Aorta (tissue), 5 donors: ENCODE data around the gene ACSL3. TPM values are rescaled to one million over a fixed set of nuclear protein-coding genes. Genes with fewer than 3 reads are reported as not detected.
"Not testable (repeated sequence)": the region's sequence is repeated elsewhere in the genome, so short reads cannot be mapped to it uniquely, and the experiment has no call there.

Source experiments
- ATAC-seq: fragments of 200-7000 bp; cut with Tn5 transposase; one replicate; pipeline ENCODE4 v1.9.1; 2022; ENCODE audit warnings: moderate library complexity; ENCODE audit not compliant: low FRiP score
- DNase-seq, 2 donors: peaks; one replicate each; pipeline ENCODE4 v3.0.0-alpha.2; 2020
- H3K27ac ChIP-seq, 2 donors: one replicate each; pipeline ENCODE4 v1.5.1; 2013; ENCODE audit warnings: low read length in 2 of 2, mild to moderate bottlenecking in 2 of 2, moderate library complexity in 2 of 2, control low read depth in 1 of 2, inconsistent platforms in 1 of 2, low read depth in 1 of 2
- H3K27me3 ChIP-seq, 2 donors: one replicate each; pipeline ENCODE4 v1.6.1; 2013; ENCODE audit warnings: control low read depth in 1 of 2, low read length in 1 of 2, mild to moderate bottlenecking in 1 of 2, moderate library complexity in 1 of 2; ENCODE audit not compliant: insufficient read depth in 2 of 2, control insufficient read depth in 1 of 2
- H3K36me3 ChIP-seq, 2 donors: one replicate each; pipeline ENCODE4 v1.6.1; 2013; ENCODE audit warnings: control low read depth in 1 of 2, low read length in 1 of 2, mild to moderate bottlenecking in 1 of 2; ENCODE audit not compliant: insufficient read depth in 2 of 2, control insufficient read depth in 1 of 2
- H3K4me1 ChIP-seq, 2 donors: one replicate each; pipeline ENCODE4 v1.6.1; 2013; ENCODE audit warnings: low read length in 2 of 2, control low read depth in 1 of 2, mild to moderate bottlenecking in 1 of 2, moderate library complexity in 1 of 2; ENCODE audit not compliant: insufficient read depth in 2 of 2, control insufficient read depth in 1 of 2
- H3K4me3 ChIP-seq, 2 donors: one replicate each; pipeline ENCODE4 v1.5.1; 2013; ENCODE audit warnings: low read length in 2 of 2, control low read depth in 1 of 2, mild to moderate bottlenecking in 1 of 2
- H3K9me3 ChIP-seq: one replicate; pipeline ENCODE4 v1.6.1; 2013; ENCODE audit warnings: mild to moderate bottlenecking, low read length; ENCODE audit not compliant: control insufficient read depth
- WGBS, 2 donors: extraction: QIAGEN DNeasy Blood & Tissue Kit; methylation state at CpG; one replicate each; pipeline ENCODE4 v1.1.7; 2013; 5-methylcytosine and 5-hydroxymethylcytosine counted together
- intact Hi-C, 2 donors: fragments of 100-400 bp; cut with DNase I; formaldehyde crosslinking; loops; one replicate each; pipeline versions ENCODE4 v1.14.2 to v1.15.0; 2022
- polyA plus RNA-seq, 2 donors: library from polyadenylated mRNA; stranded (reverse); fragments of 200-250 nt; gene quantifications; one replicate each; pipeline ENCODE4 v1.2.3, GENCODE V29; 2013
- total RNA-seq, 2 donors: library from RNA; stranded (reverse); fragmentation: NEBNext Ultra II Directional; extraction: Animal tissue kit (Norgen Biotek cat#: 25700); gene quantifications; one replicate each; pipeline ENCODE4 v1.2.1, GENCODE V29; 2021
- donor health status: healthy with polysubstance abuse.
- donor health status: Bipolar disorder and iron deficiency.
- donor health status: DM: no; HTN: no; CAD: no.
- donor health status: DM: no; HTN: no; CAD: no.
- donor health status: DM: yes; HTN: yes; CAD: no.

ACSL3 gene
- total and polyA plus RNA-seq, 4 donors = 14.0 to 69.0 (median 52.9) TPM

GRCh38 chr2:222862106-222862908 is 1.5 kb downstream of the ACSL3 start:
- intact Hi-C loops = loop anchor here in 1 of 2 donors (5.0 kb wide), 2 partner anchors 40 to 155 kb away; no protein-coding TSS in a partner anchor
- no peaks in the 10 kb centered on the region for H3K9me3 ChIP-seq
- ATAC-seq = peak; percentile 55
- no peaks in the 10 kb centered on the region for H3K27me3 ChIP-seq
- no peaks in the 10 kb centered on the region for H3K36me3 ChIP-seq
- DNase-seq = no peak
- 4% methylated on average over 7 of the region's 7 CpGs for WGBS, 2 donors
- no peak overlapping the region for H3K27ac ChIP-seq
- H3K4me3 ChIP-seq = peak overlapping the region; percentile 68 to 93
- H3K4me1 ChIP-seq = peaks cover 7 to 9% of the 10 kb centered on the region in 2 donors

- Histone ChIP-seq H3K27ac (no peak overlapping the region), H3K9me3 (no peaks in the 10 kb centered on the region), H3K36me3 (no peaks in the 10 kb centered on the region), H3K27me3 (no peaks in the 10 kb centered on the region), H3K4me1 (peaks cover 7 to 9% of the 10 kb centered on the region in 2 donors), H3K4me3 (peak overlapping the region in 1 of 2 donors; percentile 93)
- no peak for ATAC-seq
- intact Hi-C loops = loop anchor here in 1 of 2 donors (5.0 kb wide), 2 partner anchors 39 to 156 kb away; no protein-coding TSS in a partner anchor
- DNase-seq = no peak
- WGBS, 2 donors = 20 to 24% methylated on average over 6 of the region's 6 CpGs
Observed at GRCh38 chr2:222862909-222863544, 2.2 kb downstream of the ACSL3 start.

- no peak for ATAC-seq
- Histone ChIP-seq H3K9me3 (no peaks in the 10 kb centered on the region), H3K36me3 (no peaks in the 10 kb centered on the region), H3K4me3 (no peak overlapping the region), H3K27ac (no peak overlapping the region), H3K27me3 (no peaks in the 10 kb centered on the region), H3K4me1 (peaks cover 9 to 10% of the 10 kb centered on the region in 2 donors)
- intact Hi-C loops = loop anchor here in 1 of 2 donors (5.0 kb wide), 2 partner anchors 38 to 157 kb away; no protein-coding TSS in a partner anchor
- WGBS, 2 donors = 75 to 82% methylated on average over 3 of the region's 3 CpGs
- DNase-seq = no peak
Observed at GRCh38 chr2:222864296-222864695, 3.5 kb downstream of the ACSL3 start.

GRCh38 chr2:222865301-222865700 is 4.5 kb downstream of the ACSL3 start:
- no peaks in the 10 kb centered on the region for H3K9me3 ChIP-seq
- H3K27ac ChIP-seq = no peak overlapping the region
- H3K36me3 ChIP-seq = no peaks in the 10 kb centered on the region
- no peaks in the 10 kb centered on the region for H3K27me3 ChIP-seq
- no peak for DNase-seq
- WGBS, 2 donors = 61% methylated on average over 2 of the region's 2 CpGs
- H3K4me3 ChIP-seq = no peak overlapping the region
- H3K4me1 ChIP-seq = peaks cover 8 to 19% of the 10 kb centered on the region in 2 donors
- ATAC-seq = no peak
- intact Hi-C loops = loop anchor here in 1 of 2 donors (5.0 kb wide), 1 partner anchor 37 kb away; no protein-coding TSS in a partner anchor

GRCh38 chr2:222866358-222866960 is 5.6 kb downstream of the ACSL3 start:
- intact Hi-C loops = loop anchor here in 1 of 2 donors (5.0 kb wide), 1 partner anchor 36 kb away; no protein-coding TSS in a partner anchor
- no peaks in the 10 kb centered on the region for H3K36me3 ChIP-seq
- H3K27me3 ChIP-seq = no peaks in the 10 kb centered on the region
- no peaks in the 10 kb centered on the region for H3K9me3 ChIP-seq
- DNase-seq (no peak), ATAC-seq (no peak)
- 83 to 84% methylated on average over 11 to 13 of the region's 13 CpGs for whole genome bisulfite sequencing, 2 donors
- H3K4me1 ChIP-seq = peaks cover 9 to 22% of the 10 kb centered on the region in 2 donors
- H3K27ac ChIP-seq = no peak overlapping the region
- H3K4me3 ChIP-seq = no peak overlapping the region

GRCh38 chr2:222868560-222869251 is 7.9 kb downstream of the ACSL3 start:
- H3K27me3 ChIP-seq, H3K36me3 ChIP-seq, H3K27ac ChIP-seq, ATAC-seq, H3K4me3 ChIP-seq, H3K9me3 ChIP-seq, DNase-seq: not testable (repeated sequence)
- intact Hi-C loops = loop anchor here in 1 of 2 donors (5.0 kb wide), 1 partner anchor 34 kb away; no protein-coding TSS in a partner anchor
- 79 to 81% methylated on average over 8 of the region's 8 CpGs for WGBS, 2 donors
- H3K4me1 ChIP-seq = peaks cover 11 to 22% of the 10 kb centered on the region in 2 donors

- no peak for DNase-seq
- intact Hi-C loops = loop anchor here in 1 of 2 donors (5.0 kb wide), 1 partner anchor 33 kb away; no protein-coding TSS in a partner anchor
- peaks cover 8 to 22% of the 10 kb centered on the region in 2 donors for H3K4me1 ChIP-seq
- no peaks in the 10 kb centered on the region for H3K9me3 ChIP-seq
- H3K27me3 ChIP-seq = no peaks in the 10 kb centered on the region
- ATAC-seq = no peak
- no peak overlapping the region for H3K27ac ChIP-seq
- no peak overlapping the region for H3K4me3 ChIP-seq
- no peaks in the 10 kb centered on the region for H3K36me3 ChIP-seq
Observed at GRCh38 chr2:222869252-222869560, 8.4 kb downstream of the ACSL3 start.

GRCh38 chr2:222871291-222871690 is 10.5 kb downstream of the ACSL3 start:
- Histone ChIP-seq H3K36me3 (no peaks in the 10 kb centered on the region), H3K27me3 (no peaks in the 10 kb centered on the region), H3K9me3 (no peaks in the 10 kb centered on the region), H3K4me3 (no peak overlapping the region), H3K4me1 (peaks cover 4 to 15% of the 10 kb centered on the region in 2 donors), H3K27ac (no peak overlapping the region)
- ATAC-seq = no peak
- DNase-seq = no peak
- WGBS, 2 donors = 96 to 97% methylated on average over 5 of the region's 5 CpGs
- intact Hi-C loops = no loop called here
